GM19238 (cell line): Measurements from ENCODE around the gene ARL15.
A peak's percentile ranks its signal among the peaks of the same experiment; 100 is the strongest.

Source experiments
- DNase-seq: peaks from one replicate; pipeline ENCODE4 v3.0.0; 2011; ENCODE audit warnings: low spot score; ENCODE audit not compliant: insufficient read length

The ARL15 gene

DNA sequence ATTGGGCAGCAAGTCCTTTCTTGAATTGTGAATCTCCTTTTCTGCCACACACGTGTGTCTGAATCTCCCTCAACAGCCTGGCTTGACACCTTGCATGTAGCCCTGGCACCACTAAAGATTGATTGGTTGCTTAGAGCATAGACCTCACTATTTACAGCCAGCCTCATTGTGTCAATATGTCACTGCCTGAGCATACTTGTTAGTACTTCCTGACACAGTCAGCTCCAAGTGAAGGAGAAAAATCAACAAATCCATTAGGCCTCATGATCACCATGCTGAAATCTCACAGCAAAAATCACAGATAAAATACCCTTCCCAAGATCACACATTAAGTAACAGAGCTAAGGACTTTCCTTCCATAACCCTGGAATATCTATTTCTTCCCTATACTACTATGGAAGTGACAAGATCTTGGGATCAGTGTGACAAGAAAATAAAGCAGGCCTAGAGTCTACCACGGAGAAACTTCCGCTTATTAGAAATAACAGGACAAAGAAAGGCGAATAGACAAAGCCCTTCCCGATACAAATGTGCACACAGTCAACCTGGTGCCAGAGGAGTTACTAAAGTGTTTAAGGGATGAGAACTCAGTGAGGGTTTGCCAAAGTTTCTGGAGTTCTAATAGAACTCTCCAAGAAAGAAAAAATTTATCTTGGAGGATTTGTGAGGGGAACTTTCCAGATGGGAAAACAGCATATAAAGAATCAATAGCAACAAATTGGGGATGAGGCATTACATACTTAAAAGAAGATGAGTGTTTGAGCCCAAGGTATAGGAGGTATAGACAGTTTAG lies 5.6 kb upstream of the ARL15 start:
- DNase-seq: no peak

DNA sequence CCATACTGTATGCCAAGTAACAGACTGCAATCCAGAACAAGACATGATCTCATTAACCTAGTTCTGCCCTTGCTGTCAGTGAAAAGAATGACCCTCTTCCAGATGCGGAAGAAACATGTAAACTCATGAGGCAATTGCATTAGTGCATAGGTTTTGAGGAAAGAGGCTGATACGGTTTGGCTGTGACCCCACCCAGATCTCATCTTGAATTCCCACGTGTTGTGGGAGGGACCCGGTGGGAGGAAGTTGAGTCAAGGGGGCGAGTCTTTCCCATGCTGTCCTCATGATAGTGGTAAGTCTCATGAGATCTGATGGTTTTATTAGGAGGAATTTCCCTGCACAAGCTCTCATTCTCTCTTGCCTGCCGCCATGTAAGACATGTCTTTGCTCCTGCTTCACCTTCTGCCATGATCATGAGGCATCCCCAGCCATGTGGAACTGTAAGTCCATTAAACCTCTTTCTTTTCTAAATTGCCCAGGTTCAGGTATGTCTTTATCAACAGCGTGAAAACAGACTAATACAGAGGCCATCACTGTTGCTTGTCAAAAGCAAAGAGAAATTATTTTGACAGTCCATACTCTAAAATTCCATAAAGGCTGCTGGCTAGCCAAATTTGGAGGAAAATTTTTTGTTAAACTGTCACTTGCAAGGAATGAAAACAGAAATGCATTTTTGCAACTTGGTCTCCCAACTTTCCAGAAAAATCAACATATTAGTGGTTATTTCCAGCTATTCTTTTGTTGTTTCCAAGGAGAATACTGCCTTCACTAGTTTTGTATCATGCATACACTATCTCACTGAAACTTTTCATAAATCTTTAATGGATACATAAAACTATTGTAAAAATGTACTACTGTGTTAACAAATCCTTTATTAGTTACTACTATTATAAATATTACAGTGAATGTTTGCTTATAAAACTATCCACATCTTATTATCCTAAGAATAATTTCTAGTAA lies 3.2 kb upstream of the ARL15 start:
- DNase-seq: no peak

DNA sequence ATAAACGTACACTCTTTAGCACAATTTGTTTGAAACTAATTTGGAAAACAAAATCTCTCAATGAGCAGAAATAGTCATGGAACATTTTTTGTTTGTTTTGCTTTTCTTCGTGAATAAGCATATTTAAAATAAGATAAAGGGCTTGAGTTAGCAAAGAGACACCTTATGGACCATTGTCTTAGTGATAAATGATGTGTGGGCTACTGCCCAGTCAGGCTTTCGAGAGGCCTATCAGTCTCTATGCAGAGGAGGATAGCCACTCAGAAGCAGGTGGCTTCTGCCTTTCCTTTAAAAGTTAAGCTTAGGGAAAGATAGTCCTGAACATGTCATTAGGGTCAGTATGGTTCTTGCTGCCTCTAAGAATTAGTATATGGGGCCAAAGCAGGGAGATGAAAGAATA lies 2.1 kb upstream of the ARL15 start:
- no peak for DNase-seq

DNA sequence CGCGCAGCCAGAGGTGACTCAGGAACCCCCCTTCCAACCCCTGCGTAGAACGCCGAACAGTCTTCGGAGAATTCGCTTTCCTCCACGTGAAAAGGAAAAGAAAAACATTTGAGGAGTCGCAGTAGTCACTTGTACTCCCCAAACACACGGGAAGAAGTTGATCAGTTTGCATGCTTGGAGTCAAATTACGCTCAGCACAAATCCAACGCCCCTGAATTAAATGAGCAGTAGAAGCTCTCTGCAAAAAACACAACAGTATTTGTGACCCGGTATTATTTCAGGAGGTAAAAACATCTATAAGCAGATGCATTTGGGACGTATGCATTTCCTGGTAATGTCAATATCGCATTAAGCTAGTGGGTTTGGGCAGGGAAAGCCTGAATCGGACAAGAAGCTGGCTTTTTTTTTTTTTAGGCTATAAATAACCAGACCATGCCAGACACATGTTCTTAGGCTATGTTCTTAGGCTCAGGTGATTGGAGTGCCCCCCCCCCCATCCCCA lies 854 bp upstream of the ARL15 start:
- no peak for DNase-seq

DNA sequence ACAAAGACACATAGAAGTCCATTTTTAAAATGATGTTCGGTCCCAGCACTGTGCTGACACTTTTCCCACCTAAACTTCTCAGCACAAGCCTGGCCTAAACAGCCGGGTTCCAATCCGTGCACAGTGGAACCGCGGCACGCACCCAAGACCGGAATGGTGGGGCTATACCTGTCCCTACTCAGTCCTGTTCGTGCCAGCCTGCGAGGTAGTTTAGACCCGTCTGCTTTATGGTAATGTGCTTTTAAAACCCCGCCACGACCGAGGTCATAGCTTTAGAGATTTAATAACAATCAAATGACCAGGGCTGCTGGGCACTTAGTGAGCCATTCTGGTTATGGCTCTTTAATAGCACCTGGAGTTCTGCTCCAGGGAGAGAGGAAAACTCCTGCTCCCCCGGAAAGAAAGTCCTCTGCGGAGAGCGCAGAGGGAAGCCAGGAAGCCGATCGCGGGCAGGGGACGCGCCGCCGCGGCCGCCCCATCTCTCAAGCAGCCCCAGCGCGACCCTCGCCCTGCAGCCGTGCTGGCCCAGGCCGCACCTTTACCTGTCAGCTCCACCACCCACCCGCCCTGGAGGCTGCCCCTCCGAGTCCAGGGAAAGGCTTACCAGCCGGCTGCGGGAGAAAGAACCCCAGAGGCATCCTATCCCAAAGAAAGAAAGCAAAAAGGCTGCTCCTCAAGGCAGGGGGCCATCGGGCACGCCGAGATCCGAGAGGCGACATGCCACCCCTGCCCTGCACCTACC lies 511 bp downstream of the ARL15 start:
- peak; percentile 10 for DNase-seq

DNA sequence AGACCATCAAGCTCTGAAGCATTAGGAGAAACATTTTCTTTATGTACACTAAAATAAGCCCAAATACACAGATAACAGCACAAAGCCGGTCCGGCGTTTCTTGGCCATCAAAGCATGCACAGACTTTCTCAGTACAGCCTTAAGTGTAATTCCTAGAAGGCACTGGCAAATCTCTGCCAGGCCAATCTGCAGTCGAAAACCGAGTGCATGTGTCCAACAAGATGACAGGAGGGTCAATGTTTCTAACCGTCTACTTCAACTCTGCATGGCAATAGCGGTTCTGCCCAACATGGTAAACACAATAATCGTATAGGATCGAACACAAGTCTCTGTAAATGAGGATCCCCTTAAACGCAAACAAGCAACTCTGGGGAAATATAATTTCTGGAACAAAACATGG lies 1.1 kb downstream of the ARL15 start:
- no peak for DNase-seq

DNA sequence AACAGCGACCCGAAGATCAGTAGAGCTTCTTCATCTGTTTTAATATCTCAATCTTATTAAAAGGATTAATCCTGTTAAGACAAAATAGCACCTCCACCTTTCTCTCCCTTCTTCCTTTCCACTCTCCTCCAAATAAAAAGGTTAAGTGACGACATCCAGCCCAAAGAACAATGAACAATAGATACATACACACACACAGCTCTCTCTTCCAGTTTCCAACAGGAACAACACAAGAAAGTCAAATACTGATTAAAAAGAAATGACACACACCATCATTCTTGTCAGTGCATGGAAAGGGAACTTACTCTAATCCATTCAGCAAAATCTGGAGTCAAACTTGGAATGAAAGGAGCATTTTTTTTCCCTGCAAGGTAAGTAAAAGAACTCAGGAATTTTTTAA lies 2.8 kb downstream of the ARL15 start:
- no peak for DNase-seq

DNA sequence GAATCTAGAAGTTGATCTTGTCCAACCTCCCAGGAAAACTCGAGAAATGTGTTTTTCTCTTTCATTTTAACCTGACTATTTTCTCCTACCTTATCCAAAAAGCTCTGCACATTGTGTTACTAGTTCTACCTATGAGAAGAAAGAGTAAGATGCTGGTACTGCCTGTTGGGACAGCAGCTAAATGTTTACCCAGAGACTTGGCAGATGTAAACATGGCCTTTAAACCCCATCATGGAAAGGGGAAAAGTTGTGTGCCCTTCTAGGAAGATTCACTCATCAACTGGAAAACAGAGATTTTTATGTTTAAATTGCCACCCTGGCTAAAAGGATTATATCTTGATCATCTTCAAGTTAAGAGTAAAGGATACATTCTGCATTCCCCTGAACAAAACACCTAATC lies 3.5 kb downstream of the ARL15 start:
- DNase-seq: no peak

DNA sequence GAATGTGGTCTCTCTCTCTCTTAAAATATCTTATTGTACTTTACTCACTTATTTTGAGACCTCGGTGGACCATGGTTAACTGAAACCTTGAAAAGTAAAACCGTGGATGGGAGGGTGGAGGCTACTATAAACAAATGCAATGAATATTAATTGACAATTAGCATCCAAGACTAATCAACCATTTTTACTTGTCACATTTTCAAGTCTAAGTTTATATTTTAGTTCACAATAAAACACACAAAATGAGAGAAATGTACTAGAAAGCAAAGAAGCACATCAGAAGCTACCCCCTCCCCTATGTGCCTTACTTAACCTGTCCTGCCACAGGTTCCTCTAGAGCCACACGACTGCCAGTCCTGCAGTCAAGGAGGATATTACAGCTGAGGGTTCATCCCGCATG lies 4.6 kb downstream of the ARL15 start:
- DNase-seq: no peak

DNA sequence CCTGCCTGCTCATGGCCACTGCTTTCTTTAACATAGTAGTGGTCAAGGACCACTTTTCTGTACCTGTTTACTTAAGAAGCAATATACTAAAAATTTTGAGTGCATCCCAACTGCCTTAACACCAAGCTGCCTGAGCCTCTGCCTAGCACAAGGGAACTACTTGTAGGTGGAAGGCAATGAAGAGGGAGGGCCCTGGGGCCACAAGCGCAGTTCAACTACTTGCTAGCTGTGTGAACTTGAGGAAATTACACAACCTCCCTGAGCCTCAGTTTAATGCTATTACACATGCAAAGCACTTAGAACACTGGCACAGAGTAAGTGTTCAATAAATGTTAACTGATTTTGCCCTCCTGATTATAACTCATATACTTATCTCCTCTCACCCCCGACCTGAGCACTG lies 6.3 kb downstream of the ARL15 start:
- DNase-seq: no peak

DNA sequence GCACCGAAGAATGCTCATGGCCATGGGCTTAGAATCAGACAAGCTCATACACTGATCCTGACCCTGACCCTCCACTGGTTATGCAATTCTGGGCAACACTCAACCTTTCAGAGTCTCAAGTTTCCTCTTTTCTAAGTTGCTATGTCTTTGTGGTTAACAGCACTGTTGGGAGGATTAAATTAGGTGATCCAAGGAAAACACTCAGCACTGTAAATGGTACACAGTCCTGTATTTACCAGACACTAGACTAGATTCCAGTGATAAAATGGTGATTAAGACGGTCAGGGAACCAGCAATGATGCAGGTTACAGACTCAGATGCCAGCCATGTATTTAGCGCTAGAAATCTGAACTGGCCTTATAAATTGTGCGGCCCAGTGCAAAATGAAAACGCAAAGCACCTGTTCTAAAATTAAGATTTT lies 8.1 kb downstream of the ARL15 start:
- DNase-seq: no peak

DNA sequence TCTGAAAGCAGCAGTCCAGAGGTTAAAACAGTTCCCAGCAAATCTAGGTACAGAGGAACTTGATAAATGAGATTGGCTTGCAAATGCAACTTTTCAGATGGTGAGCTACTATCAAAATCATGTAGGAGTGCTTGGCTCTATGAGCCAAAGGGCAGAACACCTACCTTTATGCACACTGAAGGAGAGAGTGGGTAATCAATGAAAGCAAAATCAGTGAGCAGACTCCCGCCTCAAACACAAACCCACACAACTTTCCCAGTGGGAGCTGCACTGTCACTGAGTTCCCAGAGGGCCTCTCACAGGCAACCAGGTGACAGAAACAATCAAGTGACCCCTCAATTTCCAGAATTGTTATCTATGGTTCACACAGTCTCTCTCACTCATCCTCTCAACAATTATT lies 8.5 kb downstream of the ARL15 start:
- no peak for DNase-seq

DNA sequence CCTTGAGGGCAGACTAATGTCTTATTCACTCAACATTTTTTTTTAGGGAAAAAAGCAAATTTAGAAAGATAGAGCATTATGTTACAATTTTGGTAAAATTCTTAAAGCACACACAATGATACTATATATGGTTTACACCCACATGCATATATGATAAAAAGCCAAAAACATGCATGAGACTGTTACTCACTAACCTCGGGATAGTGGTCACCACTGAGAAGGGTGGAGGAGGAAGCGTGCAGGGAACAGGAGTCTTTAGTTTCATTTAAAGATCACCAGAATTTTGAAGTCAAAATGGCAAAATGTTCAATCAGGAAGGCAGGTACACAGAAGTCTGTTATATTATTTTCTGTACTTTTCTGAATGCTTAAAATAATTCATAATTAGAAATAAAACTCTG lies 9.2 kb downstream of the ARL15 start:
- DNase-seq: no peak

DNA sequence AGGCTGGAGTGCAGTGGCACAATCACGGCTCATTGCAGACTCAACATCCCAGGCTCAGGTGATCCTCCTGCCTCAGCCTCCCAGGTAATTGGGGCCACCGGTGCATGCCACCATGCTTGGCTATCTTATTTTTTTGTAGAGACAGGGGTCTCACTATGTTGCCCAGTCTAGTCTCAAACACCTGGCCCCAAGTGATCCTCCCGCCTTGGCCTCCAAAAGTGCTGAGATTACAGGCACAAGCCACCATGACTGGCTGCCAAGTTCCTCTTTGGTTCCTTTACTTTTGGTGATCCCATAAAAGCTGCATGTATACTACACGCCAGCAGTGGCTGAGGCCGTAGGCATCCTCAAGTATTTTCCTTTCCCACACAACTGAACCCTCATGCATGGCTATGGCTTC lies 11.4 kb downstream of the ARL15 start:
- DNase-seq: no peak

DNA sequence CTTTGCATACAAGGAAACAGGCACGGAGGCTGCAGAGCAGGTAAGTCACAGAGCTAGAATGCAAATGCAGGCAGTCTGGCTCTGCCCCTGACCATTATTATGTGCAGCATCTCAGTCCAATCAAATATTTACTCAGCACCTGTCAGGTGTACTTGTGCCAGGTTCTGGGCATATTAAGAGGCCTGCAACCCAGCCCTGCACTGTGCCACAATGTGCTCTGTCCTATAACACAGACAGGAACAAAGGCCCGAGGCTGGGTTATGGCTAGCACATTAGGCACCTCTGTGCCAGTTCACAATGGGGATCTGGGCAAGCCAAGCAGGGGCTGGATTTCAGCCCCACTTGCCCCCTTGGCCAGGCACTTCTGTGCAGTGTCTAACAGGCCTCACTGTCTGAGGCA lies 14.0 kb downstream of the ARL15 start:
- no peak for DNase-seq

DNA sequence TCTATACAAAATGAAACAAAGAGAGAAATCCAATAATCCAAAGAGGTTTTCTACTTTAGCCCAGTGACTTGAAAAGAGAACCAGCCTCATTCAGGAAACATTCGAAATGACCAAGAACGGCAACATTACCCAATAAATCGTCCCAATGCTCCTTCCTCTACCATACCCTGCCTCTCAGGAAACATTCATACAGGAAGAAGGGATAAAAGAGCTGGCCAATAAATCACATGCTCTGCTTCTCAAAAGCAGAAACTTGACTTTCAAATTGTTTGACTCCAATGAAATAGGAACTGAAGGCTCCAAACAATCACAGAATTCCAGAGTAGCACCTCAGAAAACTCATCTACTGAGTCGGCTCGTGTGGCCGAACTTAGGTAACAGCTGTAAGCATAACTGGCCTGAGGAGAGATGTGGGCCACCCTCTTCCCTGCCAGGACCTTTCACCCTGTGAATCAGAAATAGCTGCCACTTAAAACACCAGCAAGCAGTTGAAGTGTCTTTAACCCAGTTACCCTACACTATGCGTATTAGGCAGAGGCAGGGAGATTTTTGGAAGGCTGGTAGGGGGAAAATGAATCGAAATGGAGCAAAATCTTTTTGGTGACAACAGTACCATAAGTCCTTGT lies 14.6 kb downstream of the ARL15 start:
- no peak for DNase-seq

DNA sequence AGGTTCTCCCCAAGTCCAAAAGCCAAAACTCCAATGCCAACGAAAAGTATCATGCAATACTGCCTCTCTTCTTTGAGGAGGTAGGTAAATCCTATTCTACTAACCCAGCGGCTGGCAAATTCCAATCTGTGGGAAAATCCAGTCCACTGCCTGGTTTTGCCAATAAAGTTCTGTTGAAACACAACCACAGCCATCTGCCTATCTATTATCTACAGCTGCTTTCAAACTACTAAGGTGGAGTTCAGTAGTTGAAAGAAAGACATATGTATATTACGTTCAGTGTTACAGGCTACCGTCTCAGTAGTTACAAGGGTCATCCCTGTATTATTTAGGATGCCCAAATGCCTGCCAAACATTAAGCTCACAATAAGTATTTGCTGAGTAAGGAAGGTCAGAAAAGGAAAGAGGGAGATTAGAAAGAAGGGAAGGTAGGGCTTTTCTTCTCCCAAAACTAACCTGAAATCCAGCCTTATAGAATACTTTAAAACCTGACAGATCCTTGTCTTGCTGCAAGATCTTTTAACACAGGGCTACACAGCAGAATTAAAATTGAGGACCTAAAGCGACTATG lies 16.2 kb downstream of the ARL15 start:
- no peak for DNase-seq

DNA sequence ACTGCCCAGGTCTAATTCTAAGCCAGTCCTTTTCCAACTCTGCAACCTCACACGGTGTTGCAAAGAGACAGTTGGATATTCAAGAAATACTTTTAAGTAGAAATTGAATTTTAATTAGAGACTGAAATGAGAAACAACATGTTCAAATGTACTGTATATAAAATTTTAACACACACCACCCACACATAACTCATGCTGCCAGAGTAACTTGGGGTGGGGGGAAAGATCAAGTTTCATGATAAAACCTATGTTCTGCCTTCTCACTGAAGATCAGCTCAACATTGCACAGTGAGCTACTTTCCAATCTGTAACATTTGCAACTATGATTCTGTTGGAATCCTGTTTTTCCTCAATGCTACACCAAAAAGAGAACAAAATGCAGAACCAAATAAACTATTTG lies 17.5 kb downstream of the ARL15 start:
- no peak for DNase-seq

DNA sequence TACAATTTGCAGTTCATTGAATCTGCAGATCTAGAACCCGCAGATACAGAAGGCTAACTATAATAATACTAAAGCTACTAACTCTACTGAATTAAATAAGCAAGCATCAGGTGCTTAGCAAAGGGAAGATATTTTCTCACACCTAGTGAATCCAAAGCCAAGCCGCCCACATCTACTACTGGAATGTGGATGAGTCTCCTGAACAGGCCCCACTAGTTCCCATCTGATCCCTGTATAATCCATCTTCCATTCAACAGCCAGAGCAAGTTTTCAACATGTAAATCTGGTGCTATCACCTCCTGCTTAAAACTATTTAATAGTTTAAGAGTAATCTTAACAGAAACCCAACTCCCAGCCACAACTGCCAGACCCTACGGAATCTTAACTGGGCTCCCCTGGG lies 18.9 kb downstream of the ARL15 start:
- no peak for DNase-seq

DNA sequence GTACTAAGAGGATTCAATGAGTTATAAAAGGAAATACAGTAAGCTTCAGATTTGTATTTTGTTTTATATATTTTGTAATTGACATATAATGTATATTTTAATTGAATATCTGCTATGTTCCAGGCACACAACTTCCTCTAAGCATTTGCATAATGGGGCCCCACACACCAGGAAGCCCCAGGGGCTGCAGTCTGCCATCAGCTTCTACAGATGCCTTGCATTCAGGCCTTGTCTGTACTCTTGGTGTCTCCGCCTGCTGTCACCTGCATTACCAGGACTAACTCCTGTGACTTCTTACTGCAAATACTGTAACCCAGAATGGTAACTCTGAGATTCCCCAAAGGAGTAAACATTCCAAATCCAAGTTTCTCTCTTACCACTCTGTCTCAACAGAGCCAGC lies 20.6 kb downstream of the ARL15 start:
- DNase-seq: no peak
